Cardiac muscle cell (in vitro differentiated cells and primary cell): ENCODE results near the gene SLC16A1. TPM values are rescaled to one million over a fixed set of nuclear protein-coding genes. Genes with fewer than 3 reads are reported as not detected.
"Not testable (repeated sequence)": the region's sequence is repeated elsewhere in the genome, so short reads cannot be mapped to it uniquely, and the experiment has no call there.

Source experiments
- DNase-seq, 2 donors: peaks; one replicate each; pipeline versions ENCODE4 v3.0.0 to v3.0.0-alpha.2; 2010 to 2017; ENCODE audit warnings: low read depth in 1 of 2, low spot score in 1 of 2
- H3K27ac ChIP-seq: fragments of 200-600 bp; sonication (generic); 2 replicates; pipeline ENCODE4 v1.5.1; 2016
- H3K27me3 ChIP-seq: fragments of 200-600 bp; sonication (generic); 2 replicates; pipeline ENCODE4 v1.6.0; 2016; ENCODE audit warnings: control low read depth
- H3K36me3 ChIP-seq: fragments of 200-600 bp; sonication (generic); 2 replicates; pipeline ENCODE4 v1.5.1; 2016; ENCODE audit warnings: control low read depth
- H3K4me1 ChIP-seq: fragments of 200-600 bp; sonication (generic); 2 replicates; pipeline ENCODE4 v1.8.1; 2017; ENCODE audit warnings: low read depth, mild to moderate bottlenecking, mixed run types
- H3K4me3 ChIP-seq: fragments of 200-600 bp; sonication (generic); 2 replicates; pipeline ENCODE4 v1.5.1; 2016; ENCODE audit warnings: mild to moderate bottlenecking
- H3K9me3 ChIP-seq: fragments of 200-600 bp; sonication (generic); 2 replicates; pipeline ENCODE4 v1.5.1; 2017; ENCODE audit warnings: low read depth, mild to moderate bottlenecking, control low read depth
- CTCF ChIP-seq: IDR thresholded peaks from 2 replicates; pipeline ENCODE4 v1.5.1; 2012; ENCODE audit warnings: low read depth, mild to moderate bottlenecking, low read length
- polyA plus RNA-seq: library from polyadenylated mRNA; unstranded; fragments of >200 nt; fragmentation: Nextera tagmentation; extraction: Ambion mirVana; gene quantifications from 2 replicates; pipeline ENCODE4 v1.2.1, GENCODE V29; 2016
- total RNA-seq: library from RNA; depleted of rRNA; stranded (reverse); fragments of >200 nt; gene quantifications from 2 replicates; pipeline ENCODE4 v1.2.3, GENCODE V29; 2016

SLC16A1 gene
- total and polyA plus RNA-seq, 2 experiments from 2014 or later, result 130 to 146 TPM

GRCh38 chr1:112997781-112998180 is 41.8 kb upstream of the SLC16A1 start:
- peak overlapping the region; percentile 98 for H3K27ac ChIP-seq
- H3K9me3 ChIP-seq, result no peaks in the 10 kb centered on the region
- TF ChIP-seq CTCF, result no peak
- peak; percentile 67 to 78 for DNase-seq
- H3K27me3 ChIP-seq, result no peaks in the 10 kb centered on the region
- H3K36me3 ChIP-seq, result no peaks in the 10 kb centered on the region
- H3K4me1 ChIP-seq, result peaks cover 41% of the 10 kb centered on the region
- H3K4me3 ChIP-seq, result no peak overlapping the region

- Histone ChIP-seq H3K27me3 (no peaks in the 10 kb centered on the region), H3K4me1 (peaks cover 56% of the 10 kb centered on the region), H3K4me3 (no peak overlapping the region), H3K9me3 (no peaks in the 10 kb centered on the region), H3K27ac (peak overlapping the region; percentile 98), H3K36me3 (no peaks in the 10 kb centered on the region)
- no peak for TF ChIP-seq CTCF
- DNase-seq, result peak in 1 of 2 donors; percentile 46
These were observed 39.9 kb upstream of the SLC16A1 start for GRCh38 chr1:112995890-112996289.

GRCh38 chr1:112995021-112995420 is 39.0 kb upstream of the SLC16A1 start:
- H3K27me3 ChIP-seq, H3K9me3 ChIP-seq, H3K36me3 ChIP-seq, H3K4me3 ChIP-seq, DNase-seq: not testable (repeated sequence)
- Histone ChIP-seq H3K27ac (peak overlapping the region; percentile 98), H3K4me1 (peaks cover 56% of the 10 kb centered on the region)

- no peak for TF ChIP-seq CTCF
- H3K36me3 ChIP-seq, result no peaks in the 10 kb centered on the region
- peak overlapping the region; percentile 48 for H3K27ac ChIP-seq
These were observed 36.8 kb upstream of the SLC16A1 start for GRCh38 chr1:112992780-112993179.

GRCh38 chr1:112991402-112992120 is 35.6 kb upstream of the SLC16A1 start:
- H3K4me3 ChIP-seq, result no peak overlapping the region
- no peak for TF ChIP-seq CTCF
- H3K9me3 ChIP-seq, result no peaks in the 10 kb centered on the region
- peaks cover 32% of the 10 kb centered on the region for H3K4me1 ChIP-seq
- DNase-seq, result no peak
- no peaks in the 10 kb centered on the region for H3K36me3 ChIP-seq
- H3K27ac ChIP-seq, result peak overlapping the region; percentile 35
- no peaks in the 10 kb centered on the region for H3K27me3 ChIP-seq

More at GRCh38 chr1:112992780-112993179, 36.8 kb upstream of the SLC16A1 start:
- no peaks in the 10 kb centered on the region for H3K27me3 ChIP-seq
- H3K9me3 ChIP-seq, result no peaks in the 10 kb centered on the region
- no peak for DNase-seq
- H3K4me1 ChIP-seq, result peaks cover 40% of the 10 kb centered on the region
- H3K4me3 ChIP-seq, result no peak overlapping the region

GRCh38 chr1:112990271-112990670 is 34.3 kb upstream of the SLC16A1 start:
- Histone ChIP-seq H3K4me3 (no peak overlapping the region), H3K27ac (no peak overlapping the region), H3K4me1 (peaks cover 19% of the 10 kb centered on the region), H3K36me3 (no peaks in the 10 kb centered on the region), H3K9me3 (no peaks in the 10 kb centered on the region), H3K27me3 (no peaks in the 10 kb centered on the region)
- no peak for DNase-seq
- TF ChIP-seq CTCF, result no peak
